HCT116 (cell line): ENCODE results near the gene ATRN. TPM values are rescaled to one million over a fixed set of nuclear protein-coding genes. Genes with fewer than 3 reads are reported as not detected.

ENCODE experiments used
- ATAC-seq: fragments of 200-7000 bp; cut with Tn5 transposase; 2 replicates; pipeline ENCODE4 v1.9.1; 2020; ENCODE audit warnings: mild to moderate bottlenecking, moderate library complexity
- BruUV-seq: library from RNA; stranded (reverse); fragments of 400-500 nt; replicated peaks from 2 replicates; lab custom pipeline; 2021; lab: Mats Ljungman, UMichigan
- CTCF ChIA-PET: fragments of 300-600 bp; sonication (Branson Sonifier 250); formaldehyde crosslinking; loops from one replicate; lab custom pipeline; 2021; ENCODE audit warnings: antibody characterized with exemption; lab: Charles Lee
- POLR2A ChIA-PET: fragments of 300-600, 350-600 bp; sonication (Branson Sonifier 250); formaldehyde crosslinking; loops from one replicate; lab custom pipeline; 2021; ENCODE audit warnings: antibody characterized with exemption; lab: Charles Lee
- RAD21 ChIA-PET, 2 experiments: fragments of 300-600 bp; sonication (Branson Sonifier 250); formaldehyde crosslinking; loops; one replicate each; lab custom pipeline; 2023; ENCODE audit warnings: low total read pairs in 2 of 2; ENCODE audit not compliant: uncharacterized antibody in 2 of 2, unreplicated experiment in 2 of 2, low non-redundant PET in 1 of 2; lab: Charles Lee
- DNase-seq: peaks from one replicate; pipeline ENCODE4 v3.0.0-alpha.2; 2010; ENCODE audit warnings: low read depth, low spot score
- H2AFZ ChIP-seq: fragments of 200-600 bp; shearing (Covaris generic), sonication (generic); 2 replicates; pipeline ENCODE4 v1.6.1; 2017; ENCODE audit warnings: low read depth, mixed run types, mixed read lengths, antibody characterized with exemption, low read length; ENCODE audit not compliant: poor library complexity, severe bottlenecking
- H3K27ac ChIP-seq: 2 replicates; pipeline ENCODE4 v1.5.1; 2012; ENCODE audit warnings: low read depth, low read length
- H3K27me3 ChIP-seq: fragments of 200-600 bp; sonication (generic); 2 replicates; pipeline ENCODE4 v1.6.1; 2016; ENCODE audit warnings: mixed run types, low read length, mixed read lengths; ENCODE audit not compliant: insufficient read depth
- H3K36me3 ChIP-seq, 2 experiments: fragments of 200-500 bp in 1 of 2; fragments of 200-600 bp in 1 of 2; sonication (Bioruptor generic) in 1 of 2; sonication (generic) in 1 of 2; 2 replicates each; pipeline versions ENCODE4 v1.5.1 to v1.6.1; 2014 to 2016; ENCODE audit warnings: low read length in 2 of 2, inconsistent platforms in 1 of 2, mixed read lengths in 1 of 2, mixed run types in 1 of 2; ENCODE audit not compliant: insufficient read depth in 2 of 2, control insufficient read depth in 1 of 2
- H3K4me1 ChIP-seq, 2 experiments: fragments of 200-600 bp in 1 of 2; sonication (generic) in 1 of 2; 2 replicates each; pipeline versions ENCODE4 v1.5.1 to v1.6.1; 2012 to 2017; ENCODE audit warnings: low read length in 2 of 2, inconsistent platforms in 1 of 2, mild to moderate bottlenecking in 1 of 2, mixed read lengths in 1 of 2, mixed run types in 1 of 2, moderate library complexity in 1 of 2; ENCODE audit not compliant: insufficient read depth in 2 of 2, control insufficient read depth in 1 of 2
- H3K4me2 ChIP-seq: fragments of 200-600 bp; sonication (generic); 2 replicates; pipeline ENCODE4 v1.6.1; 2017; ENCODE audit warnings: mixed run types, low read length, mixed read lengths
- H3K4me3 ChIP-seq, 2 experiments: fragments of 200-600 bp in 1 of 2; sonication (generic) in 1 of 2; replicated peaks in 1 of 2; 2 replicates each; pipeline ENCODE4 v1.5.1; 2011 to 2016; ENCODE audit warnings: low read length in 2 of 2, control low read depth in 1 of 2, low read depth in 1 of 2, mild to moderate bottlenecking in 1 of 2, mixed read lengths in 1 of 2, mixed run types in 1 of 2
- H3K79me2 ChIP-seq: fragments of 200-600 bp; sonication (generic); 2 replicates; pipeline ENCODE4 v1.6.1; 2017; ENCODE audit warnings: mild to moderate bottlenecking, mixed run types, low read length, moderate library complexity, mixed read lengths; ENCODE audit not compliant: insufficient read depth
- H3K9ac ChIP-seq: fragments of 200-600 bp; sonication (generic); 2 replicates; pipeline ENCODE4 v1.6.1; 2016; ENCODE audit warnings: low read length, mixed read lengths
- H3K9me2 ChIP-seq: fragments of 200-600 bp; sonication (generic), shearing (Covaris generic); 2 replicates; pipeline ENCODE4 v1.6.1; 2017; ENCODE audit warnings: mixed run types, mild to moderate bottlenecking, moderate library complexity; ENCODE audit not compliant: insufficient read depth
- H3K9me3 ChIP-seq, 2 experiments: fragments of 200-500 bp in 1 of 2; fragments of 200-600 bp in 1 of 2; sonication (Bioruptor generic) in 1 of 2; sonication (generic) in 1 of 2; 2 replicates each; pipeline ENCODE4 v1.6.1; 2014 to 2017; ENCODE audit warnings: low read length in 2 of 2, mixed read lengths in 2 of 2, inconsistent platforms in 1 of 2, low read depth in 1 of 2, mild to moderate bottlenecking in 1 of 2, mixed run types in 1 of 2, moderate library complexity in 1 of 2; ENCODE audit not compliant: control insufficient read depth in 1 of 2, insufficient read depth in 1 of 2
- H4K20me1 ChIP-seq: fragments of 200-600 bp; sonication (generic), shearing (Covaris generic); 2 replicates; pipeline ENCODE4 v1.6.1; 2017; ENCODE audit warnings: mixed run types, mild to moderate bottlenecking, moderate library complexity; ENCODE audit not compliant: insufficient read depth
- ATF3 ChIP-seq: IDR thresholded peaks from 2 replicates; pipeline ENCODE4 v1.6.1; 2012
- CBX3 ChIP-seq: IDR thresholded peaks from 2 replicates; pipeline ENCODE4 v1.6.1; 2012; ENCODE audit warnings: low read depth
- CEBPB ChIP-seq: IDR thresholded peaks from 2 replicates; pipeline ENCODE4 v1.6.1; 2012; ENCODE audit warnings: low read depth
- EGR1 ChIP-seq: IDR thresholded peaks from 2 replicates; pipeline ENCODE4 v1.6.1; 2012; ENCODE audit warnings: low read depth
- ELF1 ChIP-seq: IDR thresholded peaks from 2 replicates; pipeline ENCODE4 v1.6.1; 2012; ENCODE audit warnings: low read depth, borderline replicate concordance
- EZH2 ChIP-seq: fragments of 200-600 bp; sonication (generic); IDR thresholded peaks from 2 replicates; pipeline ENCODE4 v1.6.1; 2017; ENCODE audit warnings: antibody characterized with exemption, mixed run types
- FOSL1 ChIP-seq: IDR thresholded peaks from 2 replicates; pipeline ENCODE4 v1.6.1; 2012; ENCODE audit warnings: low read depth
- JUND ChIP-seq: IDR thresholded peaks from 2 replicates; pipeline ENCODE4 v1.6.1; 2012
- MAX ChIP-seq: IDR thresholded peaks from 2 replicates; pipeline ENCODE4 v1.6.1; 2012
- POLR2AphosphoS5 ChIP-seq: IDR thresholded peaks from 2 replicates; pipeline ENCODE4 v1.6.1; 2011; ENCODE audit warnings: mild to moderate bottlenecking, low read depth, low read length, moderate library complexity
- RAD21 ChIP-seq: IDR thresholded peaks from 2 replicates; pipeline ENCODE4 v1.6.1; 2012; ENCODE audit warnings: low read depth, mild to moderate bottlenecking
- SIN3A ChIP-seq: IDR thresholded peaks from 2 replicates; pipeline ENCODE4 v1.6.1; 2012; ENCODE audit warnings: low read depth
- SP1 ChIP-seq: IDR thresholded peaks from 2 replicates; pipeline ENCODE4 v1.6.1; 2012; ENCODE audit warnings: low read depth
- ZBTB33 ChIP-seq: IDR thresholded peaks from 2 replicates; pipeline ENCODE4 v1.6.1; 2011; ENCODE audit warnings: mild to moderate bottlenecking, low read length, moderate library complexity; ENCODE audit not compliant: insufficient replicate concordance; ENCODE audit errors: extremely low read depth
- ZFX ChIP-seq: fragments of 450-650 bp; IDR thresholded peaks from 2 replicates; pipeline ENCODE4 v1.6.1; 2017
- ZNF274 ChIP-seq: fragments of 200-500 bp; sonication (Bioruptor generic); IDR thresholded peaks from 2 replicates; pipeline ENCODE4 v1.6.1; 2014; ENCODE audit warnings: mild to moderate bottlenecking, low read depth, low read length, inconsistent platforms
- intact Hi-C: fragments of 100-400 bp; cut with micrococcal nuclease; formaldehyde crosslinking; loops from 2 replicates; pipeline ENCODE4 v1.10.0; 2022
- total RNA-seq: library from RNA; stranded (reverse); gene quantifications from one replicate; pipeline ENCODE4 v1.2.1, GENCODE V29; 2021; ENCODE audit not compliant: unreplicated experiment

Gene ATRN
- total RNA-seq, 1 experiment from 2014 or later: 24.4 TPM

- no TSS peak for BruUV-seq
- POLR2A ChIA-PET: no interaction called here
- ATAC-seq: no peak
- Histone ChIP-seq H3K9me3 (no peaks in the 10 kb centered on the region), H4K20me1 (no peaks in the 10 kb centered on the region), H3K79me2 (no peaks in the 10 kb centered on the region), H3K4me1 (no peaks in the 10 kb centered on the region), H3K27ac (no peak overlapping the region), H3K9ac (no peak overlapping the region), H3K4me3 (no peak overlapping the region), H3K9me2 (no peaks in the 10 kb centered on the region), H3K36me3 (peaks cover 0 to 3% of the 10 kb centered on the region in 2 experiments; a peak in 1 of 4 replicates), H3K27me3 (no peaks in the 10 kb centered on the region), H2AFZ (no peak overlapping the region), H3K4me2 (no peak overlapping the region)
- TF ChIP-seq ELF1: no peak
- no peak for TF ChIP-seq CBX3
- no peak for TF ChIP-seq RAD21
- no peak for TF ChIP-seq SIN3A
- TF ChIP-seq ZNF274: no peak
- no peak for TF ChIP-seq MAX
- TF ChIP-seq ATF3: no peak
- no peak for TF ChIP-seq JUND
- TF ChIP-seq SP1: no peak
- no peak for TF ChIP-seq ZBTB33
- TF ChIP-seq EZH2: no peak
- TF ChIP-seq CEBPB: no peak
- no peak for TF ChIP-seq EGR1
- TF ChIP-seq FOSL1: no peak
- TF ChIP-seq ZFX: no peak
- TF ChIP-seq POLR2AphosphoS5: no peak
- RAD21 ChIA-PET: no interaction called here
- CTCF ChIA-PET: no interaction called here
- intact Hi-C loops: no loop called here
- no peak for DNase-seq
These were observed 135.2 kb downstream of the ATRN start for GRCh38 chr20:3606021-3606420.
